VCaP (cell line): ENCODE results near the gene EHD3.

ENCODE experiments used
- H3K27ac ChIP-seq: fragments of 450-650 bp; 2 replicates; pipeline ENCODE4 v1.5.1; 2017
- CTCF ChIP-seq: fragments of 450-650 bp; conservative IDR thresholded peaks from 2 replicates; pipeline ENCODE4 v1.5.1; 2017; ENCODE audit warnings: mild to moderate bottlenecking, moderate library complexity

EHD3 gene

GRCh38 chr2:31268344-31268743 is 34.4 kb downstream of the EHD3 start:
- no peak for TF ChIP-seq CTCF
- no peak overlapping the region for H3K27ac ChIP-seq

GRCh38 chr2:31269087-31269486 is 35.1 kb downstream of the EHD3 start:
- TF ChIP-seq CTCF: no peak
- H3K27ac ChIP-seq: no peak overlapping the region

- no peak overlapping the region for H3K27ac ChIP-seq
- no peak for TF ChIP-seq CTCF
These were observed 36.2 kb downstream of the EHD3 start for GRCh38 chr2:31270131-31270530.

- TF ChIP-seq CTCF: no peak
- no peak overlapping the region for H3K27ac ChIP-seq
These were observed 36.9 kb downstream of the EHD3 start for GRCh38 chr2:31270822-31271231.

- no peak overlapping the region for H3K27ac ChIP-seq
- TF ChIP-seq CTCF: no peak
These were observed 37.9 kb downstream of the EHD3 start for GRCh38 chr2:31271851-31272267.

- TF ChIP-seq CTCF: no peak
- no peak overlapping the region for H3K27ac ChIP-seq
These were observed 40.6 kb downstream of the EHD3 start for GRCh38 chr2:31274401-31275075.

GRCh38 chr2:31275976-31276375 is 42.0 kb downstream of the EHD3 start:
- TF ChIP-seq CTCF: no peak
- H3K27ac ChIP-seq: no peak overlapping the region
